Right lobe of liver (tissue), 6 donors: ENCODE measurements around the gene CIBAR2. TPM values are rescaled to one million over a fixed set of nuclear protein-coding genes. Genes with fewer than 3 reads are reported as not detected.

Source experiments
- ATAC-seq, 4 donors: fragments of 200-7000 bp; cut with Tn5 transposase; one replicate each; pipeline ENCODE4 v1.9.1; 2020; ENCODE audit warnings: mild to moderate bottlenecking in 4 of 4, moderate library complexity in 4 of 4
- DNase-seq, 3 donors: peaks; one replicate each; pipeline ENCODE4 v3.0.0-alpha.2; 2020
- H3K27ac ChIP-seq, 3 donors: fragments of 200-600 bp; one replicate each; pipeline ENCODE4 v1.8.0; 2022
- H3K27me3 ChIP-seq, 2 donors: fragments of 200-600 bp; one replicate each; pipeline ENCODE4 v1.8.0; 2022
- H3K36me3 ChIP-seq, 4 donors: fragments of 200-600 bp; sonication (generic) in 1 of 4; one replicate each; pipeline versions ENCODE4 v1.5.1 to v1.8.0; 2017 to 2022; ENCODE audit warnings: control low read depth in 1 of 4
- H3K4me1 ChIP-seq, 4 donors: fragments of 200-600 bp; sonication (generic) in 1 of 4; one replicate each; pipeline versions ENCODE4 v1.5.1 to v1.8.0; 2017 to 2022; ENCODE audit warnings: control low read depth in 1 of 4
- H3K4me3 ChIP-seq, 3 donors: fragments of 200-600 bp; one replicate each; pipeline ENCODE4 v1.8.0; 2022
- H3K9me3 ChIP-seq, 4 donors: fragments of 200-600 bp; sonication (generic) in 1 of 4; one replicate each; pipeline versions ENCODE4 v1.5.1 to v1.8.0; 2017 to 2022; ENCODE audit warnings: control low read depth in 1 of 4
- CTCF ChIP-seq, 4 donors: fragments of 200-600 bp in 3 of 4; fragments of 450-650 bp in 1 of 4; IDR thresholded peaks; one replicate each; pipeline versions ENCODE4 v1.5.1 to v1.8.0; 2016 to 2022; ENCODE audit warnings: antibody characterized with exemption in 4 of 4, mild to moderate bottlenecking in 2 of 4
- POLR2A ChIP-seq: fragments of 450-650 bp; IDR thresholded peaks from one replicate; pipeline ENCODE4 v1.6.1; 2017; ENCODE audit warnings: antibody characterized with exemption, mild to moderate bottlenecking
- WGBS: methylation state at CpG from one replicate; pipeline ENCODE4 v1.1.6; 2018; ENCODE audit warnings: low coverage, low lambda C conversion rate; ENCODE audit not compliant: insufficient coverage; ENCODE audit errors: missing lambda C conversion rate; 5-methylcytosine and 5-hydroxymethylcytosine counted together
- intact Hi-C, 2 donors: fragments of 100-400 bp; cut with DNase I; formaldehyde crosslinking; loops; one replicate each; pipeline versions ENCODE4 v1.11.2 to v1.14.1; 2022
- total RNA-seq, 6 experiments: library from RNA; depleted of rRNA in 2 of 6; stranded (reverse); fragments of >200 nt in 2 of 6; fragmentation: NEBNext Ultra II Directional in 3 of 6; extraction: Animal tissue kit (Norgen Biotek cat#: 25700) in 3 of 6; gene quantifications; one replicate each; pipeline versions ENCODE4 v1.1.0 to v1.2.4, GENCODE V29; 2016 to 2023
- donor health status: DM: no; HTN: yes; CAD: no.
- donor health status: DM: no; HTN: no; CAD: no.
- donor health status: DM: no; HTN: no; CAD: no.
- donor health status: DM: no; HTN: yes; CAD: no.
- donor health status: DM: no; HTN: yes; CAD: no.

The CIBAR2 gene
- total RNA-seq, 6 experiments from 2014 or later = not detected

DNA sequence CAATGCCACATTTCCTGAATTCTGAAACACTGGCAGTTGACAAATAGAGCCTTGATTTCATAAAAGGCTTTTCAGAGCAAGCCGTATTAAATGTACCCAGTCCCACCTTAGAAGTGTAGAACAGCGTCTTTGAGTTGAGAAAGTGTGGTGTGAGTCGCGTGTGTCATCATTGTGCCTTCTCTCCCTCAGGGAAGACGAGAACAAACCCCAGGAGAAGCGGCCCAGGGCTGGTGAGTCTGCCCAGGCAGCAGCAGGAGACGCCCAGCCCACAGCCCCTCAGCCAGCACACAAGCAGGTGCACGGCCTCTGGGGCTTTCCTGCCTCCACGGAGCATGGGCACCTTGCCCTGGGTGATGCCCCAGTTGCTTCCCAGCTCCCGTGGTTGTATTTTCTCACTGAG, 34.0 kb downstream of the CIBAR2 start:
- Histone ChIP-seq H3K4me3 (no peak overlapping the region), H3K36me3 (no peaks in the 10 kb centered on the region), H3K27me3 (no peaks in the 10 kb centered on the region), H3K4me1 (no peaks in the 10 kb centered on the region), H3K27ac (no peak overlapping the region), H3K9me3 (no peaks in the 10 kb centered on the region)
- 98% methylated on average over 7 of the region's 10 CpGs for WGBS
- DNase-seq (no peak), ATAC-seq (no peak)
- intact Hi-C loops = no loop called here
- TF ChIP-seq POLR2A = no peak
- no peak for TF ChIP-seq CTCF (IDR thresholded peaks at IDR 0.05)

- TF ChIP-seq CTCF (IDR thresholded peaks at IDR 0.05) = no peak
- TF ChIP-seq POLR2A = no peak
- DNase-seq (no peak), ATAC-seq (no peak)
- WGBS = 76% methylated on average over 2 of the region's 16 CpGs
- Histone ChIP-seq H3K4me3 (no peak overlapping the region), H3K27me3 (no peaks in the 10 kb centered on the region), H3K4me1 (no peaks in the 10 kb centered on the region), H3K36me3 (no peaks in the 10 kb centered on the region), H3K27ac (no peak overlapping the region), H3K9me3 (no peaks in the 10 kb centered on the region)
- intact Hi-C loops = no loop called here
Measured at GRCh38 chr16:85077576-85078125, 34.6 kb downstream of the CIBAR2 start.

GRCh38 chr16:85077039-85077438, 35.2 kb downstream of the CIBAR2 start:
- DNase-seq = no peak
- Histone ChIP-seq H3K27ac (no peak overlapping the region), H3K9me3 (no peaks in the 10 kb centered on the region), H3K27me3 (no peaks in the 10 kb centered on the region), H3K36me3 (no peaks in the 10 kb centered on the region), H3K4me3 (no peak overlapping the region), H3K4me1 (no peaks in the 10 kb centered on the region)
- intact Hi-C loops = no loop called here
- ATAC-seq = peak in 1 of 4 donors; percentile 19
- TF ChIP-seq CTCF (IDR thresholded peaks at IDR 0.05) (no peak), POLR2A (no peak)
- WGBS = no CpG with 5 or more reads among the region's 10 CpGs

GRCh38 chr16:85075236-85075924, 36.9 kb downstream of the CIBAR2 start:
- H3K4me3 ChIP-seq = no peak overlapping the region
- 94% methylated on average over 6 of the region's 16 CpGs for WGBS
- no peaks in the 10 kb centered on the region for H3K36me3 ChIP-seq
- H3K27me3 ChIP-seq = no peaks in the 10 kb centered on the region
- H3K27ac ChIP-seq = no peak overlapping the region
- ATAC-seq = no peak
- H3K9me3 ChIP-seq = no peaks in the 10 kb centered on the region
- no peaks in the 10 kb centered on the region for H3K4me1 ChIP-seq
- no peak for TF ChIP-seq CTCF (IDR thresholded peaks at IDR 0.05)
- no peak for TF ChIP-seq POLR2A
- intact Hi-C loops = no loop called here
- no peak for DNase-seq
